GM19240 (cell line): ENCODE data around the gene PRSS48.
"Not testable (repeated sequence)": the region's sequence is repeated elsewhere in the genome, so short reads cannot be mapped to it uniquely, and the experiment has no call there.

ENCODE experiments used
- DNase-seq: peaks from one replicate; pipeline ENCODE4 v3.0.0; 2011; ENCODE audit warnings: low spot score; ENCODE audit not compliant: insufficient read length

Gene PRSS48

GRCh38 chr4:151276787-151277562, at the start of gene PRSS48:
PRSS48 (plus strand) TSS chr4:151277161; CDS start chr4:151277173, 12 bp downstream.
- peak; percentile 23 for DNase-seq

GRCh38 chr4:151227172-151227571, 49.8 kb upstream of the PRSS48 start:
- DNase-seq, result no peak

- no peak for DNase-seq
These were observed 49.2 kb upstream of the PRSS48 start for GRCh38 chr4:151227731-151228130.

GRCh38 chr4:151228189-151229119, 48.5 kb upstream of the PRSS48 start:
- DNase-seq, result no peak

GRCh38 chr4:151231915-151232595, 44.9 kb upstream of the PRSS48 start:
- DNase-seq, result no peak

- no peak for DNase-seq
These were observed 43.4 kb upstream of the PRSS48 start for GRCh38 chr4:151233600-151233999.

- not testable (repeated sequence) for DNase-seq
These were observed 41.6 kb upstream of the PRSS48 start for GRCh38 chr4:151235373-151235772.

- no peak for DNase-seq
These were observed 40.9 kb upstream of the PRSS48 start for GRCh38 chr4:151236036-151236435.

GRCh38 chr4:151238477-151238876, 38.5 kb upstream of the PRSS48 start:
- DNase-seq, result no peak

- no peak for DNase-seq
These were observed 37.4 kb upstream of the PRSS48 start for GRCh38 chr4:151239608-151240007.

GRCh38 chr4:151242305-151242704, 34.7 kb upstream of the PRSS48 start:
- DNase-seq, result no peak

GRCh38 chr4:151246742-151247141, 30.2 kb upstream of the PRSS48 start:
- no peak for DNase-seq

- DNase-seq, result no peak
These were observed 29.6 kb upstream of the PRSS48 start for GRCh38 chr4:151247395-151247794.

- no peak for DNase-seq
These were observed 28.4 kb upstream of the PRSS48 start for GRCh38 chr4:151248519-151248918.

GRCh38 chr4:151250706-151251105, 26.3 kb upstream of the PRSS48 start:
- DNase-seq, result no peak

- no peak for DNase-seq
These were observed 25.2 kb upstream of the PRSS48 start for GRCh38 chr4:151251603-151252304.

GRCh38 chr4:151255226-151255625, 21.7 kb upstream of the PRSS48 start:
- DNase-seq, result not testable (repeated sequence)

GRCh38 chr4:151255680-151256079, 21.3 kb upstream of the PRSS48 start:
- not testable (repeated sequence) for DNase-seq

- DNase-seq, result no peak
These were observed 20.8 kb upstream of the PRSS48 start for GRCh38 chr4:151256134-151256533.

GRCh38 chr4:151257704-151258103, 19.3 kb upstream of the PRSS48 start:
- no peak for DNase-seq

GRCh38 chr4:151259752-151260151, 17.2 kb upstream of the PRSS48 start:
- no peak for DNase-seq
